Activated naive CD4-positive, alpha-beta T cell treated with anti-CD3 and anti-CD28 coated beads, Interleukin-2, amount 10 ng/mL, durations not matched to agents 7 days and 5 days (primary cell): ENCODE data around the gene SCMH1.

Experiments used
- CTCF ChIA-PET: fragments of 350-600 bp; sonication (Branson Sonifier 250); formaldehyde crosslinking; loops from one replicate; lab custom pipeline; 2021; ENCODE audit warnings: antibody characterized with exemption; lab: Charles Lee
- DNase-seq: peaks from one replicate; pipeline ENCODE4 v3.0.0-alpha.2; 2020
- H3K27ac Mint-ChIP-seq: one replicate; pipeline ENCODE4 v1.8.0; 2021; ENCODE audit warnings: mild to moderate bottlenecking, moderate library complexity, mixed read lengths
- H3K27me3 Mint-ChIP-seq: one replicate; pipeline ENCODE4 v1.8.0; 2021; ENCODE audit warnings: mild to moderate bottlenecking, mixed read lengths
- H3K36me3 Mint-ChIP-seq: one replicate; pipeline ENCODE4 v1.8.0; 2021; ENCODE audit warnings: mixed read lengths
- H3K4me1 Mint-ChIP-seq: one replicate; pipeline ENCODE4 v1.8.0; 2021; ENCODE audit warnings: mixed read lengths
- H3K4me3 Mint-ChIP-seq: one replicate; pipeline ENCODE4 v1.8.0; 2021; ENCODE audit warnings: mild to moderate bottlenecking, moderate library complexity, mixed read lengths
- H3K9me3 Mint-ChIP-seq: one replicate; pipeline ENCODE4 v1.8.0; 2021; ENCODE audit warnings: mixed read lengths

The SCMH1 gene

GRCh38 chr1:41010345-41010744 is 231.8 kb downstream of the SCMH1 start:
- H3K36me3 Mint-ChIP-seq = peaks cover 61% of the 10 kb centered on the region
- CTCF ChIA-PET = no interaction called here
- no peaks in the 10 kb centered on the region for H3K27me3 Mint-ChIP-seq
- no peak for DNase-seq
- no peaks in the 10 kb centered on the region for H3K9me3 Mint-ChIP-seq
- H3K4me3 Mint-ChIP-seq = no peak overlapping the region
- no peak overlapping the region for H3K27ac Mint-ChIP-seq
- H3K4me1 Mint-ChIP-seq = peaks cover 10% of the 10 kb centered on the region

- Mint-ChIP-seq H3K4me3 (no peak overlapping the region), H3K36me3 (peaks cover 58% of the 10 kb centered on the region), H3K27ac (no peak overlapping the region)
Measured at GRCh38 chr1:41009466-41009865, 232.6 kb downstream of the SCMH1 start.

GRCh38 chr1:41006942-41007865 is 234.9 kb downstream of the SCMH1 start:
- Mint-ChIP-seq H3K4me1 (peaks cover 21% of the 10 kb centered on the region), H3K27ac (peak overlapping the region; percentile 59), H3K36me3 (peaks cover 75% of the 10 kb centered on the region), H3K4me3 (no peak overlapping the region), H3K9me3 (no peaks in the 10 kb centered on the region), H3K27me3 (no peaks in the 10 kb centered on the region)
- CTCF ChIA-PET = no interaction called here
- DNase-seq = no peak

More at GRCh38 chr1:41009466-41009865, 232.6 kb downstream of the SCMH1 start:
- H3K4me1 Mint-ChIP-seq = peaks cover 4% of the 10 kb centered on the region
- no peaks in the 10 kb centered on the region for H3K27me3 Mint-ChIP-seq
- no peak for DNase-seq
- no peaks in the 10 kb centered on the region for H3K9me3 Mint-ChIP-seq
- CTCF ChIA-PET = no interaction called here

GRCh38 chr1:41005876-41006275 is 236.2 kb downstream of the SCMH1 start:
- H3K27me3 Mint-ChIP-seq = no peaks in the 10 kb centered on the region
- CTCF ChIA-PET = no interaction called here
- no peak for DNase-seq
- no peak overlapping the region for H3K4me3 Mint-ChIP-seq
- peaks cover 32% of the 10 kb centered on the region for H3K4me1 Mint-ChIP-seq
- H3K9me3 Mint-ChIP-seq = no peaks in the 10 kb centered on the region
- peaks cover 74% of the 10 kb centered on the region for H3K36me3 Mint-ChIP-seq
- no peak overlapping the region for H3K27ac Mint-ChIP-seq

GRCh38 chr1:41003640-41004220 is 238.4 kb downstream of the SCMH1 start:
- DNase-seq = peak; percentile 88
- CTCF ChIA-PET = interaction anchor here (0.7 to 2.1 kb wide), 12 partner anchors 8 to 229 kb away, joined by 3 to 10 read pairs (median 4); partner anchors contain the start of gene CTPS1
- no peaks in the 10 kb centered on the region for H3K27me3 Mint-ChIP-seq
- peak overlapping the region; percentile 76 for H3K27ac Mint-ChIP-seq
- H3K4me1 Mint-ChIP-seq = peaks cover 34% of the 10 kb centered on the region
- no peak overlapping the region for H3K4me3 Mint-ChIP-seq
- H3K9me3 Mint-ChIP-seq = no peaks in the 10 kb centered on the region
- peaks cover 73% of the 10 kb centered on the region for H3K36me3 Mint-ChIP-seq

GRCh38 chr1:41003127-41003639 is 238.9 kb downstream of the SCMH1 start:
- Mint-ChIP-seq H3K27me3 (no peaks in the 10 kb centered on the region), H3K4me3 (no peak overlapping the region), H3K27ac (peak overlapping the region; percentile 76), H3K36me3 (peaks cover 72% of the 10 kb centered on the region), H3K9me3 (no peaks in the 10 kb centered on the region), H3K4me1 (peaks cover 34% of the 10 kb centered on the region)
- DNase-seq = no peak
- CTCF ChIA-PET = interaction anchor here (0.5 to 2.1 kb wide), 13 partner anchors 8 to 584 kb away, joined by 3 to 10 read pairs (median 4); partner anchors contain the start of gene CTPS1

- Mint-ChIP-seq H3K4me3 (no peak overlapping the region), H3K27me3 (no peaks in the 10 kb centered on the region), H3K4me1 (peaks cover 28% of the 10 kb centered on the region), H3K27ac (no peak overlapping the region), H3K9me3 (no peaks in the 10 kb centered on the region), H3K36me3 (peaks cover 70% of the 10 kb centered on the region)
- no peak for DNase-seq
- CTCF ChIA-PET = no interaction called here
Measured at GRCh38 chr1:40998668-40999067, 243.4 kb downstream of the SCMH1 start.

- peaks cover 61% of the 10 kb centered on the region for H3K36me3 Mint-ChIP-seq
- CTCF ChIA-PET = no interaction called here
- H3K9me3 Mint-ChIP-seq = no peaks in the 10 kb centered on the region
- no peak overlapping the region for H3K4me3 Mint-ChIP-seq
- H3K4me1 Mint-ChIP-seq = peaks cover 13% of the 10 kb centered on the region
- H3K27me3 Mint-ChIP-seq = no peaks in the 10 kb centered on the region
- no peak overlapping the region for H3K27ac Mint-ChIP-seq
- DNase-seq = no peak
Measured at GRCh38 chr1:40997096-40997495, 245.0 kb downstream of the SCMH1 start.

GRCh38 chr1:40989066-40989465 is 253.0 kb downstream of the SCMH1 start:
- Mint-ChIP-seq H3K4me1 (peaks cover 10% of the 10 kb centered on the region), H3K4me3 (no peak overlapping the region), H3K27me3 (no peaks in the 10 kb centered on the region), H3K27ac (no peak overlapping the region), H3K9me3 (no peaks in the 10 kb centered on the region), H3K36me3 (peaks cover 69% of the 10 kb centered on the region)
- CTCF ChIA-PET = interaction anchor here (1.0 kb wide), 1 partner anchor 14 kb away, joined by 4 read pairs; no protein-coding TSS in a partner anchor
- DNase-seq = no peak

GRCh38 chr1:40988280-40988679 is 253.8 kb downstream of the SCMH1 start:
- Mint-ChIP-seq H3K27me3 (no peaks in the 10 kb centered on the region), H3K4me1 (peaks cover 16% of the 10 kb centered on the region), H3K9me3 (no peaks in the 10 kb centered on the region), H3K36me3 (peaks cover 72% of the 10 kb centered on the region), H3K27ac (no peak overlapping the region), H3K4me3 (no peak overlapping the region)
- CTCF ChIA-PET = no interaction called here
- no peak for DNase-seq

- DNase-seq = no peak
- CTCF ChIA-PET = no interaction called here
- H3K36me3 Mint-ChIP-seq = peaks cover 74% of the 10 kb centered on the region
- no peak overlapping the region for H3K27ac Mint-ChIP-seq
- no peak overlapping the region for H3K4me3 Mint-ChIP-seq
- H3K27me3 Mint-ChIP-seq = no peaks in the 10 kb centered on the region
- H3K9me3 Mint-ChIP-seq = no peaks in the 10 kb centered on the region
- H3K4me1 Mint-ChIP-seq = peaks cover 20% of the 10 kb centered on the region
Measured at GRCh38 chr1:40987439-40988276, 254.4 kb downstream of the SCMH1 start.

- H3K27ac Mint-ChIP-seq = no peak overlapping the region
- no peak for DNase-seq
- peaks cover 74% of the 10 kb centered on the region for H3K36me3 Mint-ChIP-seq
- H3K27me3 Mint-ChIP-seq = no peaks in the 10 kb centered on the region
- H3K4me3 Mint-ChIP-seq = no peak overlapping the region
- CTCF ChIA-PET = no interaction called here
- peaks cover 27% of the 10 kb centered on the region for H3K4me1 Mint-ChIP-seq
- no peaks in the 10 kb centered on the region for H3K9me3 Mint-ChIP-seq
Measured at GRCh38 chr1:40986956-40987355, 255.2 kb downstream of the SCMH1 start.

GRCh38 chr1:40986328-40986783 is 255.8 kb downstream of the SCMH1 start:
- peaks cover 32% of the 10 kb centered on the region for H3K4me1 Mint-ChIP-seq
- no peak overlapping the region for H3K4me3 Mint-ChIP-seq
- no peak for DNase-seq
- CTCF ChIA-PET = interaction anchor here (2.5 kb wide), 1 partner anchor 18 kb away, joined by 9 read pairs; no protein-coding TSS in a partner anchor
- H3K36me3 Mint-ChIP-seq = peaks cover 68% of the 10 kb centered on the region
- no peak overlapping the region for H3K27ac Mint-ChIP-seq
- no peaks in the 10 kb centered on the region for H3K9me3 Mint-ChIP-seq
- H3K27me3 Mint-ChIP-seq = no peaks in the 10 kb centered on the region
